Measurements from ENCODE around the gene BMI1.

- TF ChIP-seq, protein P1, sequence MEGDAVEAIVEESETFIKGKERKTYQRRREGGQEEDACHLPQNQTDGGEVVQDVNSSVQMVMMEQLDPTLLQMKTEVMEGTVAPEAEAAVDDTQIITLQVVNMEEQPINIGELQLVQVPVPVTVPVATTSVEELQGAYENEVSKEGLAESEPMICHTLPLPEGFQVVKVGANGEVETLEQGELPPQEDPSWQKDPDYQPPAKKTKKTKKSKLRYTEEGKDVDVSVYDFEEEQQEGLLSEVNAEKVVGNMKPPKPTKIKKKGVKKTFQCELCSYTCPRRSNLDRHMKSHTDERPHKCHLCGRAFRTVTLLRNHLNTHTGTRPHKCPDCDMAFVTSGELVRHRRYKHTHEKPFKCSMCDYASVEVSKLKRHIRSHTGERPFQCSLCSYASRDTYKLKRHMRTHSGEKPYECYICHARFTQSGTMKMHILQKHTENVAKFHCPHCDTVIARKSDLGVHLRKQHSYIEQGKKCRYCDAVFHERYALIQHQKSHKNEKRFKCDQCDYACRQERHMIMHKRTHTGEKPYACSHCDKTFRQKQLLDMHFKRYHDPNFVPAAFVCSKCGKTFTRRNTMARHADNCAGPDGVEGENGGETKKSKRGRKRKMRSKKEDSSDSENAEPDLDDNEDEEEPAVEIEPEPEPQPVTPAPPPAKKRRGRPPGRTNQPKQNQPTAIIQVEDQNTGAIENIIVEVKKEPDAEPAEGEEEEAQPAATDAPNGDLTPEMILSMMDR (IDR thresholded peaks at IDR 0.05), result no peak
- TF ChIP-seq POLR2AphosphoS5 (IDR thresholded peaks at IDR 0.05), result no peak
Measured at GRCh38 chr10:22369434-22370072, 48.7 kb downstream of the BMI1 start.
